SK-N-MC (cell line): ENCODE results near the gene TET2.

ENCODE experiments used
- EZH2 ChIP-seq: fragments of 200-600 bp; sonication (generic); IDR thresholded peaks from one replicate; pipeline ENCODE4 v1.6.1; 2017; ENCODE audit warnings: antibody characterized with exemption
- POLR2AphosphoS5 ChIP-seq: IDR thresholded peaks from 2 replicates; pipeline ENCODE4 v1.6.1; 2012; ENCODE audit warnings: mild to moderate bottlenecking, low read depth, low read length, borderline replicate concordance

GRCh38 chr4:105192910-105193309 lies 46.2 kb downstream of the TET2 start:
- TF ChIP-seq EZH2: no peak
- TF ChIP-seq POLR2AphosphoS5: no peak
